Uterus (tissue), 4 donors: Measurements from ENCODE around the gene SKAP2. TPM values are rescaled to one million over a fixed set of nuclear protein-coding genes. Genes with fewer than 3 reads are reported as not detected.

Experiments used
- DNase-seq, 2 donors: peaks; one replicate each; pipeline ENCODE4 v3.0.0-alpha.2; 2019 to 2020
- H3K27ac ChIP-seq, 2 donors: fragments of 200-600 bp; sonication (generic); 1 replicate in 1 of 2; 2 replicates in 1 of 2; pipeline ENCODE4 v1.5.1; 2016 to 2018
- H3K27me3 ChIP-seq, 2 donors: fragments of 200-600 bp; sonication (generic); one replicate each; pipeline ENCODE4 v1.5.1; 2018 to 2019; ENCODE audit warnings: control low read depth in 1 of 2
- H3K36me3 ChIP-seq, 2 donors: fragments of 200-600 bp; sonication (generic); one replicate each; pipeline ENCODE4 v1.5.1; 2019; ENCODE audit warnings: control low read depth in 1 of 2
- H3K4me1 ChIP-seq, 2 donors: fragments of 200-600 bp; sonication (generic); one replicate each; pipeline ENCODE4 v1.5.1; 2018 to 2019; ENCODE audit warnings: control low read depth in 1 of 2
- H3K4me3 ChIP-seq, 2 donors: fragments of 200-600 bp; sonication (generic); 1 replicate in 1 of 2; 2 replicates in 1 of 2; pipeline ENCODE4 v1.5.1; 2018 to 2019; ENCODE audit warnings: mild to moderate bottlenecking in 1 of 2
- H3K9me3 ChIP-seq, 2 donors: fragments of 200-600 bp; sonication (generic); one replicate each; pipeline ENCODE4 v1.5.1; 2019; ENCODE audit warnings: control low read depth in 1 of 2
- CTCF ChIP-seq, 4 experiments: fragments of 200-600 bp in 2 of 4; fragments of 450-650 bp in 2 of 4; sonication (generic) in 2 of 4; IDR thresholded peaks; one replicate each; pipeline ENCODE4 v1.5.1; 2016 to 2019; ENCODE audit warnings: antibody characterized with exemption in 4 of 4, mild to moderate bottlenecking in 2 of 4, moderate library complexity in 1 of 4
- POLR2A ChIP-seq, 2 donors: fragments of 450-650 bp; IDR thresholded peaks; one replicate each; pipeline ENCODE4 v1.6.1; 2016; ENCODE audit warnings: antibody characterized with exemption in 2 of 2, mild to moderate bottlenecking in 1 of 2, moderate library complexity in 1 of 2
- intact Hi-C: fragments of 100-400 bp; cut with DNase I; formaldehyde crosslinking; loops from one replicate; pipeline ENCODE4 v1.15.1; 2023; ENCODE audit warnings: low total_unique reads
- total RNA-seq, 4 donors: library from RNA; depleted of rRNA in 3 of 4; stranded (reverse); fragments of >200 nt in 3 of 4; gene quantifications; one replicate each; pipeline versions ENCODE4 v1.1.0 to v1.2.4, GENCODE V29; 2014 to 2023
- donor health status: DM: yes; HTN: yes; CAD: no.

The SKAP2 gene
- total RNA-seq, 4 donors from 2014 or later = 3.3 to 50.6 (median 12.6) TPM

DNA sequence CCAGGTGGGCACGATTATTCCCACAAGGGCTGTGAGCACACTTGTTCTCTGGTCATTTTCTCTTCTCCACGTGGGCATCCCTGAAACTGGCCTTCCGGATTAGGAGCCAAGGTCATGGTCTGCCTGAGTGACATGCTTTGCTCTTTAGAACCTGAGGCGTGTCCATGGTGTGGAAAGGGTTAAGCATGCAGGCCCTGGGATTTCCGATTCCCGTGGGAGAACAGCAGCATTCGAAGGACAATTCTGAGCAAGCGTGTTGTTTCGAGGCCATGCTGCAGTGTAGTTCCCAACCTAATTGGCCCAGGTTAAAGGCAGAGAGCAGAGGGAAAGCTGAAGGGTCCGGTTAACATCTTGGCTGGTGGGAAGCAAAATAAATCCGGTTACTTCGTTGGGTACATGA lies 245.9 kb downstream of the SKAP2 start:
- TF ChIP-seq POLR2A (IDR thresholded peaks at IDR 0.05) = no peak
- TF ChIP-seq CTCF (IDR thresholded peaks at IDR 0.05) = no peak
- H3K9me3 ChIP-seq = no peaks in the 10 kb centered on the region
- no peak overlapping the region for H3K4me3 ChIP-seq
- no peaks in the 10 kb centered on the region for H3K4me1 ChIP-seq
- no peaks in the 10 kb centered on the region for H3K27me3 ChIP-seq
- no peaks in the 10 kb centered on the region for H3K36me3 ChIP-seq
- DNase-seq = no peak
- intact Hi-C loops = no loop called here
- H3K27ac ChIP-seq = no peak overlapping the region

Other genes with a start within 250 kb of the SKAP2 start
- gene HOXA1, start 231.4 kb upstream of the SKAP2 start, total RNA-seq = 1 to 10 TPM in 3 of 4 donors, under 1 TPM in 1; 0.28 to 2.0 (median 1.5) TPM
- 1 to 10 TPM in 2 of 4 donors, not detected in 2; 1.8 to 6.5 TPM for gene HOXA2, start 238.1 kb upstream of the SKAP2 start, total RNA-seq